Measurements from ENCODE around the gene KRT73. TPM values are rescaled to one million over a fixed set of nuclear protein-coding genes. Genes with fewer than 3 reads are reported as not detected.

Gene KRT73
- total and polyA plus RNA-seq, 2 donors, result 0.11 TPM; not detected in 1

Other genes with a start within 250 kb of the KRT73 start
- gene KRT84, start 232.9 kb downstream of the KRT73 start, total RNA-seq, result not detected
- not detected for gene KRT84, start 232.9 kb downstream of the KRT73 start, polyA plus RNA-seq
- gene KRT82, start 212.2 kb downstream of the KRT73 start, total RNA-seq, result not detected
- 0.06 TPM for gene KRT82, start 212.2 kb downstream of the KRT73 start, polyA plus RNA-seq
- not detected for gene KRT75, start 184.2 kb downstream of the KRT73 start, total RNA-seq
- gene KRT75, start 184.2 kb downstream of the KRT73 start, polyA plus RNA-seq, result not detected
- not detected for gene KRT6B, start 166.4 kb downstream of the KRT73 start, total RNA-seq
- not detected for gene KRT6B, start 166.4 kb downstream of the KRT73 start, polyA plus RNA-seq
- gene KRT6C, start 144.8 kb downstream of the KRT73 start, total RNA-seq, result not detected
- not detected for gene KRT6C, start 144.8 kb downstream of the KRT73 start, polyA plus RNA-seq
- gene KRT6A, start 125.3 kb downstream of the KRT73 start, total RNA-seq, result not detected
- 0.11 TPM for gene KRT6A, start 125.3 kb downstream of the KRT73 start, polyA plus RNA-seq
- 55.4 TPM for gene KRT5, start 98.2 kb downstream of the KRT73 start, total RNA-seq
- gene KRT5, start 98.2 kb downstream of the KRT73 start, polyA plus RNA-seq, result 31.2 TPM
- not detected for gene KRT71, start 65.4 kb downstream of the KRT73 start, total RNA-seq
- not detected for gene KRT71, start 65.4 kb downstream of the KRT73 start, polyA plus RNA-seq
- not detected for gene KRT74, start 44.7 kb downstream of the KRT73 start, total RNA-seq
- not detected for gene KRT74, start 44.7 kb downstream of the KRT73 start, polyA plus RNA-seq
- not detected for gene KRT72, start 17.1 kb downstream of the KRT73 start, total RNA-seq
- not detected for gene KRT72, start 17.1 kb downstream of the KRT73 start, polyA plus RNA-seq
- not detected for gene KRT2, start 33.7 kb upstream of the KRT73 start, total RNA-seq
- not detected for gene KRT2, start 33.7 kb upstream of the KRT73 start, polyA plus RNA-seq
- 0.42 TPM for gene KRT1, start 61.8 kb upstream of the KRT73 start, total RNA-seq
- gene KRT1, start 61.8 kb upstream of the KRT73 start, polyA plus RNA-seq, result not detected
- gene KRT77, start 85.0 kb upstream of the KRT73 start, total RNA-seq, result not detected
- gene KRT77, start 85.0 kb upstream of the KRT73 start, polyA plus RNA-seq, result not detected
- not detected for gene KRT76, start 158.8 kb upstream of the KRT73 start, total RNA-seq
- gene KRT76, start 158.8 kb upstream of the KRT73 start, polyA plus RNA-seq, result not detected
- gene KRT3, start 177.6 kb upstream of the KRT73 start, total RNA-seq, result not detected
- gene KRT3, start 177.6 kb upstream of the KRT73 start, polyA plus RNA-seq, result not detected
- 6.3 TPM for gene KRT4, start 195.6 kb upstream of the KRT73 start, total RNA-seq
- gene KRT4, start 195.6 kb upstream of the KRT73 start, polyA plus RNA-seq, result not detected
- not detected for gene KRT79, start 215.8 kb upstream of the KRT73 start, total RNA-seq
- not detected for gene KRT79, start 215.8 kb upstream of the KRT73 start, polyA plus RNA-seq
- gene KRT78, start 230.4 kb upstream of the KRT73 start, total RNA-seq, result not detected
- gene KRT78, start 230.4 kb upstream of the KRT73 start, polyA plus RNA-seq, result not detected